C4-2B (cell line): ENCODE results near the gene NOS1.
A peak's percentile ranks its signal among the peaks of the same experiment; 100 is the strongest.

Source experiments
- H3K27ac ChIP-seq: fragments of 450-650 bp; 2 replicates; pipeline ENCODE4 v1.5.1; 2017
- CTCF ChIP-seq: fragments of 450-650 bp; conservative IDR thresholded peaks from 2 replicates; pipeline ENCODE4 v1.5.1; 2017; ENCODE audit warnings: mild to moderate bottlenecking
- ZFX ChIP-seq: fragments of 450-650 bp; IDR thresholded peaks from 2 replicates; pipeline ENCODE4 v1.6.1; 2017

The NOS1 gene

GRCh38 chr12:117241697-117242096 is 119.7 kb downstream of the NOS1 start:
- TF ChIP-seq ZFX (no peak), CTCF (no peak)
- H3K27ac ChIP-seq = no peak overlapping the region

- H3K27ac ChIP-seq = no peak overlapping the region
- TF ChIP-seq ZFX = no peak
- no peak for TF ChIP-seq CTCF
Observed at GRCh38 chr12:117240081-117240755, 121.2 kb downstream of the NOS1 start.

- no peak for TF ChIP-seq ZFX
- peak; percentile 87 for TF ChIP-seq CTCF
- H3K27ac ChIP-seq = no peak overlapping the region
Observed at GRCh38 chr12:117236456-117237001, 124.9 kb downstream of the NOS1 start.

- TF ChIP-seq ZFX = no peak
- no peak for TF ChIP-seq CTCF
Observed at GRCh38 chr12:117235261-117235660, 126.2 kb downstream of the NOS1 start.

GRCh38 chr12:117234441-117234840 is 127.0 kb downstream of the NOS1 start:
- TF ChIP-seq ZFX (no peak), CTCF (no peak)
- H3K27ac ChIP-seq = no peak overlapping the region

More at GRCh38 chr12:117235261-117235660, 126.2 kb downstream of the NOS1 start:
- no peak overlapping the region for H3K27ac ChIP-seq

- TF ChIP-seq ZFX (no peak), CTCF (no peak; the same call in 1 of the 2 replicates)
- H3K27ac ChIP-seq = no peak overlapping the region
Observed at GRCh38 chr12:117231750-117232149, 129.7 kb downstream of the NOS1 start.

GRCh38 chr12:117228239-117228638 is 133.2 kb downstream of the NOS1 start:
- TF ChIP-seq ZFX = no peak
- no peak for TF ChIP-seq CTCF
- H3K27ac ChIP-seq = no peak overlapping the region
